Measurements from ENCODE around the gene DYNLRB1.
"Not testable (repeated sequence)": the region's sequence is repeated elsewhere in the genome, so short reads cannot be mapped to it uniquely, and the experiment has no call there.

DNA sequence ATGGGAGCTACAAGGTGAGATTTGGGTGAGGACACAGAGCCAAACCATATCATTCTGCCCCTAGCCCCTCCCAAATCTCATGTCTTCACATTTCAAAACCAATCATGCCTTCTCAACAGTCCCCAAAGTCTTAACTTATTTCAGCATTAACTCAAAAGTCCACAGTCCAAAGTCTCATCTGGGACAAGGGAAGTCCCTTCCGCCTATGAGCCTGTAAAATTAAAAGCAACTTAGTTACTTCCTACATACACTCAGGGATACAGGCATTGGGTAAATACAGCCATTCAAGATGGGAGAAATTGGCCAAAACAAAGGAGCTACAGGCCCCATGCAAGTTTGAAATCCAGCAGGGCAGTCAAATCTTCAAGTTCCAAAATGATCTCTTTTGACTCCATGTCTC, 34.1 kb upstream of the DYNLRB1 start:
- TF ChIP-seq CTCF, EP300, POLR2A, POLR2AphosphoS5 (IDR thresholded peaks at IDR 0.05): not testable (repeated sequence)
